K562 (cell line): ENCODE measurements around the gene ASB10. TPM values are rescaled to one million over a fixed set of nuclear protein-coding genes. Genes with fewer than 3 reads are reported as not detected.

Experiments used
- ATAC-seq: fragments of 200-7000 bp; cut with Tn5 transposase; 3 replicates; pipeline ENCODE4 v1.9.1; 2020; ENCODE audit warnings: moderate library complexity
- BruUV-seq: library from RNA; stranded (reverse); fragments of 400-500 nt; replicated peaks from 2 replicates; lab custom pipeline; 2021; lab: Mats Ljungman, UMichigan
- CTCF ChIA-PET: fragments of 300-600 bp; formaldehyde crosslinking; extraction: SDS; loops from one replicate; lab custom pipeline; 2021; ENCODE audit warnings: low intra/inter-chr PET ratio; lab: Yijun Ruan, JAX
- POLR2A ChIA-PET: fragments of 300-600, 350-650 bp; sonication (Branson Sonifier 250); formaldehyde crosslinking; extraction: SDS; loops from one replicate; lab custom pipeline; 2021; ENCODE audit warnings: antibody characterized with exemption, inconsistent platforms; lab: Yijun Ruan, JAX
- DNase-seq, 4 experiments: peaks; one replicate each; pipeline versions ENCODE4 v3.0.0 to v3.0.0-alpha.2; 2011 to 2018; ENCODE audit warnings: low spot score in 3 of 4, mixed read lengths in 3 of 4; ENCODE audit errors: extremely low read depth in 1 of 4
- FAIRE-seq: peaks from 2 replicates; lab custom pipeline; 2011; peaks lifted over from hg19 to GRCh38; lab: Jason Lieb, UNC
- H2AFZ ChIP-seq: 2 replicates; pipeline ENCODE4 v1.6.0; 2011; ENCODE audit warnings: low read depth, low read length, control low read depth, inconsistent platforms
- H3K27ac ChIP-seq: fragments of 200-600 bp; 3 replicates; pipeline ENCODE4 v1.8.0; 2011; ENCODE audit warnings: low read depth, mild to moderate bottlenecking, control low read depth, inconsistent platforms, low read length, moderate library complexity, mixed read lengths; ENCODE audit errors: extremely low read depth
- H3K27me3 ChIP-seq, 2 experiments: fragments of 300-600 bp in 1 of 2; 2 replicates in 1 of 2; 3 replicates in 1 of 2; pipeline versions ENCODE4 v1.6.0 to v1.8.0; 2011; ENCODE audit warnings: inconsistent platforms in 2 of 2, low read length in 2 of 2, mild to moderate bottlenecking in 1 of 2, mixed read lengths in 1 of 2, moderate library complexity in 1 of 2; ENCODE audit not compliant: control insufficient read depth in 2 of 2, insufficient read depth in 2 of 2
- H3K36me3 ChIP-seq: fragments of 300-600 bp; 3 replicates; pipeline ENCODE4 v1.8.0; 2011; ENCODE audit warnings: mild to moderate bottlenecking, low read length, inconsistent platforms; ENCODE audit not compliant: control insufficient read depth, insufficient read depth
- H3K4me1 ChIP-seq, 2 experiments: fragments of 200-600 bp in 1 of 2; replicated peaks in 1 of 2; 2 replicates in 1 of 2; 3 replicates in 1 of 2; pipeline versions ENCODE4 v1.5.1 to v1.8.0; 2011; ENCODE audit warnings: inconsistent platforms in 2 of 2, low read length in 2 of 2, mild to moderate bottlenecking in 1 of 2, mixed read lengths in 1 of 2, moderate library complexity in 1 of 2; ENCODE audit not compliant: control insufficient read depth in 2 of 2, insufficient read depth in 2 of 2
- H3K4me2 ChIP-seq: 2 replicates; pipeline ENCODE4 v1.6.1; 2011; ENCODE audit warnings: low read length, control low read depth, inconsistent platforms, mixed read lengths; ENCODE audit not compliant: insufficient read depth
- H3K4me3 ChIP-seq: fragments of 200-600 bp; sonication (generic), shearing (Covaris generic); 2 replicates; pipeline ENCODE4 v1.5.1; 2016; ENCODE audit warnings: control low read depth, inconsistent platforms
- H3K79me2 ChIP-seq: fragments of 200-600 bp; 3 replicates; pipeline ENCODE4 v1.8.0; 2011; ENCODE audit warnings: low read length, inconsistent platforms; ENCODE audit not compliant: control insufficient read depth, insufficient read depth
- H3K9ac ChIP-seq, 2 experiments: 2 replicates each; pipeline versions ENCODE4 v1.6.0 to v1.6.1; 2011; ENCODE audit warnings: low read depth in 2 of 2, low read length in 2 of 2, control low read depth in 1 of 2, inconsistent platforms in 1 of 2, mild to moderate bottlenecking in 1 of 2, mixed read lengths in 1 of 2; ENCODE audit not compliant: insufficient read depth in 1 of 2
- H3K9me1 ChIP-seq: one replicate; pipeline ENCODE4 v1.6.0; 2011; ENCODE audit warnings: inconsistent platforms, mild to moderate bottlenecking, low read length, moderate library complexity; ENCODE audit not compliant: control insufficient read depth, insufficient read depth
- H3K9me3 ChIP-seq: replicated peaks from 2 replicates; pipeline ENCODE4 v1.5.1; 2011; ENCODE audit warnings: low read depth, low read length, inconsistent platforms; ENCODE audit not compliant: control insufficient read depth, insufficient read depth
- H4K20me1 ChIP-seq: replicated peaks from 2 replicates; pipeline ENCODE4 v1.6.1; 2011; ENCODE audit warnings: low read length, inconsistent platforms, mixed read lengths; ENCODE audit not compliant: control insufficient read depth, insufficient read depth
- CBFA2T3 ChIP-seq: fragments of 450-650 bp; IDR thresholded peaks from 2 replicates; pipeline ENCODE4 v1.6.1; 2017
- FOXJ2 ChIP-seq: fragments of 200-800 bp; sonication (Bioruptor generic); IDR thresholded peaks from 2 replicates; pipeline ENCODE4 v1.6.1; 2016; ENCODE audit warnings: missing genetic modification characterization, missing compliant biosample characterization
- GTF2E2 ChIP-seq: fragments of 200-800 bp; sonication (Bioruptor generic); IDR thresholded peaks from 2 replicates; pipeline ENCODE4 v1.6.1; 2016; ENCODE audit warnings: missing genetic modification characterization, missing compliant biosample characterization
- HCFC1 ChIP-seq: IDR thresholded peaks from 2 replicates; pipeline ENCODE4 v1.6.1; 2012; ENCODE audit warnings: low read depth, low read length, improper control_type of control experiment
- KDM1A ChIP-seq, 2 experiments: fragments of 450-650 bp; IDR thresholded peaks; 2 replicates each; pipeline ENCODE4 v1.6.1; 2016; ENCODE audit warnings: mild to moderate bottlenecking in 2 of 2
- RBM25 ChIP-seq: fragments of 200-400 bp; formaldehyde crosslinking; IDR thresholded peaks from 2 replicates; pipeline ENCODE4 v1.6.1; 2018; ENCODE audit warnings: low read length, low read depth, moderate library complexity; ENCODE audit not compliant: severe bottlenecking
- SRSF3 ChIP-seq: fragments of 200-400 bp; formaldehyde crosslinking; IDR thresholded peaks from 2 replicates; pipeline ENCODE4 v1.6.1; 2016; ENCODE audit warnings: mild to moderate bottlenecking, low read length, moderate library complexity; ENCODE audit not compliant: insufficient read depth
- TCF7 ChIP-seq: sonication (generic); IDR thresholded peaks from 2 replicates; pipeline ENCODE4 v1.6.1; 2016; ENCODE audit warnings: antibody characterized with exemption, borderline replicate concordance
- TEAD4 ChIP-seq, 2 experiments: sonication (generic) in 1 of 2; formaldehyde crosslinking in 1 of 2; IDR thresholded peaks; 2 replicates each; pipeline versions ENCODE4 v1.6.1 to v1.8.0; 2012 to 2022; ENCODE audit warnings: borderline replicate concordance in 1 of 2, inconsistent platforms in 1 of 2, low read length in 1 of 2, mild to moderate bottlenecking in 1 of 2, missing genetic modification reagents in 1 of 2
- TSC22D4 ChIP-seq: fragments of 450-650 bp; IDR thresholded peaks from 2 replicates; pipeline ENCODE4 v1.6.1; 2016; ENCODE audit warnings: missing genetic modification characterization, missing biosample characterization, control low read depth
- TSHZ1 ChIP-seq: fragments of 250-450 bp; sonication (Bioruptor Pico); IDR thresholded peaks from 2 replicates; pipeline ENCODE4 v1.4.0; 2020; ENCODE audit warnings: mild to moderate bottlenecking, moderate library complexity
- ZBED1 ChIP-seq: IDR thresholded peaks from 2 replicates; pipeline ENCODE4 v1.6.1; 2014
- ZNF12 ChIP-seq: sonication (generic); formaldehyde crosslinking; IDR thresholded peaks from 2 replicates; pipeline ENCODE4 v1.4.0; 2020; ENCODE audit warnings: mild to moderate bottlenecking, missing genetic modification reagents
- ZNF133 ChIP-seq: fragments of 250-450 bp; sonication (Bioruptor Pico); IDR thresholded peaks from 2 replicates; pipeline ENCODE4 v1.4.0; 2020; ENCODE audit warnings: mild to moderate bottlenecking
- ZNF518B ChIP-seq: fragments of 250-450 bp; sonication (Bioruptor Pico); IDR thresholded peaks from 2 replicates; pipeline ENCODE4 v1.5.0; 2021; ENCODE audit warnings: mild to moderate bottlenecking, moderate library complexity
- WGBS: fragments of 100-300 bp; shearing (Covaris generic); methylation state at CpG from one replicate; pipeline ENCODE4 v1.1.6; 2016; ENCODE audit warnings: low coverage, mixed read lengths; ENCODE audit not compliant: insufficient coverage; ENCODE audit errors: missing lambda C conversion rate; 5-methylcytosine and 5-hydroxymethylcytosine counted together
- in situ Hi-C: fragments of 300-500 bp; cut with MboI; formaldehyde crosslinking; loops from 4 replicates; pipeline ENCODE4 v1.15.0; 2018; ENCODE audit warnings: inconsistent platforms, mixed read lengths
- intact Hi-C: fragments of 100-400 bp; cut with micrococcal nuclease; formaldehyde crosslinking; loops from 2 replicates; pipeline ENCODE4 v1.14.2; 2022
- polyA plus RNA-seq, 8 experiments: library from polyadenylated mRNA; depleted of rRNA in 4 of 8; stranded (reverse) in 5 of 8; unstranded in 3 of 8; fragments of >200 nt; fragmentation: Nextera tagmentation in 2 of 8; fragmentation: Illumina TruSeq in 1 of 8; extraction: Ambion mirVana in 2 of 8; extraction: Trizol in 1 of 8; gene quantifications; 2 replicates each; pipeline versions ENCODE4 v1.2.1 to v1.2.3, GENCODE V29; 2011 to 2014; ENCODE audit warnings: inconsistent platforms in 1 of 8, missing spikeins in 1 of 8
- total RNA-seq, 7 experiments: library from RNA; depleted of rRNA in 6 of 7; stranded (reverse); fragments of >200 nt in 6 of 7; fragmentation: Illumina TruSeq in 2 of 7; extraction: Trizol in 2 of 7; gene quantifications; 2 replicates each; pipeline versions ENCODE4 v1.2.1 to v1.2.3, GENCODE V29; 2011 to 2021; ENCODE audit warnings: low replicate concordance in 1 of 7

ASB10 gene
- total and polyA plus RNA-seq, 9 of the 15 experiments (the other 6 are each of a cell fraction or from before 2014, with no cell fraction given) = not detected

- H3K4me1 ChIP-seq = peaks cover 0 to 3% of the 10 kb centered on the region in 2 experiments; a peak in 1 of 5 replicates
- DNase-seq (no peak), ATAC-seq (no peak), FAIRE-seq (no peak)
- no peaks in the 10 kb centered on the region for H3K9me1 ChIP-seq
- no peaks in the 10 kb centered on the region for H3K36me3 ChIP-seq
- ChIA-PET POLR2A (interaction anchor here (0.5 kb wide), 1 partner anchor 25 kb away, joined by 4 read pairs; no protein-coding TSS in a partner anchor), CTCF (no interaction called here)
- H3K9ac ChIP-seq = no peak overlapping the region
- H3K4me3 ChIP-seq = no peak overlapping the region
- WGBS = 4% methylated on average over 14 of the region's 14 CpGs
- peaks cover 24% of the 10 kb centered on the region for H4K20me1 ChIP-seq
- no TSS peak for BruUV-seq
- H3K79me2 ChIP-seq = no peaks in the 10 kb centered on the region
- H3K27ac ChIP-seq = no peak overlapping the region
- H3K4me2 ChIP-seq = no peak overlapping the region
- H3K27me3 ChIP-seq = peaks cover 76 to 86% of the 10 kb centered on the region in 2 experiments
- H3K9me3 ChIP-seq = no peaks in the 10 kb centered on the region
- in situ Hi-C loops = no loop called here
- H2AFZ ChIP-seq = no peak overlapping the region
- TF ChIP-seq TEAD4 (IDR thresholded peaks at IDR 0.05; ENCODE audit: low read length) (no peak), TEAD4 (CRISPR knock-in tag; IDR thresholded peaks at IDR 0.05; ENCODE audit: borderline replicate concordance) (no peak), TCF7 (no peak), CBFA2T3 (no peak), TSHZ1 (CRISPR knock-in tag) (no peak), ZNF12 (no peak), GTF2E2 (tag) (no peak), KDM1A (IDR thresholded peaks at IDR 0.05) (no peak), TSC22D4 (no peak), ZNF133 (CRISPR knock-in tag) (no peak), ZBED1 (no peak), RBM25 (no peak), FOXJ2 (no peak), ZNF518B (CRISPR knock-in tag) (no peak), SRSF3 (no peak), HCFC1 (no peak)
- TF ChIP-seq, all 486 proteins: peak for 0
- intact Hi-C loops = loop anchor here (5.0 kb wide), 1 partner anchor 49 kb away; no protein-coding TSS in a partner anchor
Measured at GRCh38 chr7:151193203-151193978, 6.3 kb upstream of the ASB10 start.
